ENCODE measurements around the gene TPRG1.
A peak's percentile ranks its signal among the peaks of the same experiment; 100 is the strongest.

Gene TPRG1

DNA sequence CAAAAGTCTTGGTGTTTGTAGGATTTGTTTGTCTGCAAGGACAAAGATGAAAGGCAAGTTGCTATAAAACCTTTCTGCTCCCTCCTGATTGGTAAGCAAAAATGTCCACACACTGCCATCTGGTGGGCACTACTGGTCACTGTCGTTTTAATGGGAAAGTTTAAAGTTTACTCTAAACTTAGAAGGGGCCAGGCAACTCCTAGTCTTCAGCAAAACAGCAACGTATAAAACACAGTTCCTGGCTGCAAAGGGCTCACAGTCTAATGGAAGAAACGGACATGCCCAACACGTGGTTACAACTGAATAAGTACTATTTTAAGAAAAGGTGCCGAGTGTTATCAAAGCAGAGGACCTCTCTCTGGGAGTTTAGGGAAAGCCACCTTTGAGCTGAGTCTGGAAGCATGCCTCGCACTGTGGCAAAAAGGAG, 23.7 kb upstream of the TPRG1 start:
- no peak overlapping the region for H3K27ac ChIP-seq (replicated peaks)
- peak; percentile 13 to 60 for DNase-seq (ENCODE audit: low read depth in 1 of 2, low spot score in 1 of 2)
- TF ChIP-seq POLR2AphosphoS5 (IDR thresholded peaks at IDR 0.05; ENCODE audit: low read depth) (no peak), SPI1 (IDR thresholded peaks at IDR 0.05; ENCODE audit: borderline replicate concordance, low read depth) (no peak)
- TF ChIP-seq, protein P1, sequence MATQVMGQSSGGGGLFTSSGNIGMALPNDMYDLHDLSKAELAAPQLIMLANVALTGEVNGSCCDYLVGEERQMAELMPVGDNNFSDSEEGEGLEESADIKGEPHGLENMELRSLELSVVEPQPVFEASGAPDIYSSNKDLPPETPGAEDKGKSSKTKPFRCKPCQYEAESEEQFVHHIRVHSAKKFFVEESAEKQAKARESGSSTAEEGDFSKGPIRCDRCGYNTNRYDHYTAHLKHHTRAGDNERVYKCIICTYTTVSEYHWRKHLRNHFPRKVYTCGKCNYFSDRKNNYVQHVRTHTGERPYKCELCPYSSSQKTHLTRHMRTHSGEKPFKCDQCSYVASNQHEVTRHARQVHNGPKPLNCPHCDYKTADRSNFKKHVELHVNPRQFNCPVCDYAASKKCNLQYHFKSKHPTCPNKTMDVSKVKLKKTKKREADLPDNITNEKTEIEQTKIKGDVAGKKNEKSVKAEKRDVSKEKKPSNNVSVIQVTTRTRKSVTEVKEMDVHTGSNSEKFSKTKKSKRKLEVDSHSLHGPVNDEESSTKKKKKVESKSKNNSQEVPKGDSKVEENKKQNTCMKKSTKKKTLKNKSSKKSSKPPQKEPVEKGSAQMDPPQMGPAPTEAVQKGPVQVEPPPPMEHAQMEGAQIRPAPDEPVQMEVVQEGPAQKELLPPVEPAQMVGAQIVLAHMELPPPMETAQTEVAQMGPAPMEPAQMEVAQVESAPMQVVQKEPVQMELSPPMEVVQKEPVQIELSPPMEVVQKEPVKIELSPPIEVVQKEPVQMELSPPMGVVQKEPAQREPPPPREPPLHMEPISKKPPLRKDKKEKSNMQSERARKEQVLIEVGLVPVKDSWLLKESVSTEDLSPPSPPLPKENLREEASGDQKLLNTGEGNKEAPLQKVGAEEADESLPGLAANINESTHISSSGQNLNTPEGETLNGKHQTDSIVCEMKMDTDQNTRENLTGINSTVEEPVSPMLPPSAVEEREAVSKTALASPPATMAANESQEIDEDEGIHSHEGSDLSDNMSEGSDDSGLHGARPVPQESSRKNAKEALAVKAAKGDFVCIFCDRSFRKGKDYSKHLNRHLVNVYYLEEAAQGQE (IDR thresholded peaks at IDR 0.05; ENCODE audit: insufficient replicate concordance, low read depth): no peak
- TF ChIP-seq, protein P2, sequence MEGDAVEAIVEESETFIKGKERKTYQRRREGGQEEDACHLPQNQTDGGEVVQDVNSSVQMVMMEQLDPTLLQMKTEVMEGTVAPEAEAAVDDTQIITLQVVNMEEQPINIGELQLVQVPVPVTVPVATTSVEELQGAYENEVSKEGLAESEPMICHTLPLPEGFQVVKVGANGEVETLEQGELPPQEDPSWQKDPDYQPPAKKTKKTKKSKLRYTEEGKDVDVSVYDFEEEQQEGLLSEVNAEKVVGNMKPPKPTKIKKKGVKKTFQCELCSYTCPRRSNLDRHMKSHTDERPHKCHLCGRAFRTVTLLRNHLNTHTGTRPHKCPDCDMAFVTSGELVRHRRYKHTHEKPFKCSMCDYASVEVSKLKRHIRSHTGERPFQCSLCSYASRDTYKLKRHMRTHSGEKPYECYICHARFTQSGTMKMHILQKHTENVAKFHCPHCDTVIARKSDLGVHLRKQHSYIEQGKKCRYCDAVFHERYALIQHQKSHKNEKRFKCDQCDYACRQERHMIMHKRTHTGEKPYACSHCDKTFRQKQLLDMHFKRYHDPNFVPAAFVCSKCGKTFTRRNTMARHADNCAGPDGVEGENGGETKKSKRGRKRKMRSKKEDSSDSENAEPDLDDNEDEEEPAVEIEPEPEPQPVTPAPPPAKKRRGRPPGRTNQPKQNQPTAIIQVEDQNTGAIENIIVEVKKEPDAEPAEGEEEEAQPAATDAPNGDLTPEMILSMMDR (IDR thresholded peaks at IDR 0.05; ENCODE audit: insufficient read depth, low read length): peak; percentile 68
- no peaks in the 10 kb centered on the region for H3K27me3 ChIP-seq (ENCODE audit: insufficient read depth, poor library complexity, severe bottlenecking)
- H3K4me3 ChIP-seq (replicated peaks; ENCODE audit: insufficient read depth, low read length): no peak overlapping the region

DNA sequence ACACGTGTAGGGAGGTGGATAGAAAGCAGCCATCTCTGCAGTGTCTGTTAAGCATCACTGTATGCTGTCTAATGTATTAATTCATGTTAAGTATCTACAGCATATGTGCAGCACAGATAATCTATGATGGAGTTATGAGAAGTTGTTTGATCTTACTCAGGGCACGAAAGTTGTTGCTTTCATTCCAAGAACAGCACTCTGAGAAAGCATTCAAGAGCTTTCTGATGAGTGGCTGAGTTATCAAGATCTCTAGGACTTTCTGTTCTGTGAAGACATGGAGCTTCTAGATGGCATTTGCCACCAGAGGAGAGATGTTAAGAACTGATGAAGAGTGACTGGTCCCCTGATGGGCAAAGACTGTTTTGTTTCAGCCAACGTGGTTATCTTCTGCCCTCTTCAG, 22.6 kb upstream of the TPRG1 start:
- no peak for TF ChIP-seq SPI1 (IDR thresholded peaks at IDR 0.05; ENCODE audit: borderline replicate concordance, low read depth)
- no peak for TF ChIP-seq GABPA (IDR thresholded peaks at IDR 0.05; ENCODE audit: low read depth)
- TF ChIP-seq, protein P2 (IDR thresholded peaks at IDR 0.05; ENCODE audit: insufficient read depth, low read length): no peak
- no peak for TF ChIP-seq POLR2AphosphoS5 (IDR thresholded peaks at IDR 0.05; ENCODE audit: low read depth)
- TF ChIP-seq, protein P1 (IDR thresholded peaks at IDR 0.05; ENCODE audit: insufficient replicate concordance, low read depth): no peak
- Histone ChIP-seq H3K4me3 (replicated peaks; ENCODE audit: insufficient read depth, low read length) (no peak overlapping the region), H3K27me3 (ENCODE audit: insufficient read depth, poor library complexity, severe bottlenecking) (no peaks in the 10 kb centered on the region), H3K27ac (replicated peaks) (no peak overlapping the region)
- DNase-seq (ENCODE audit: low read depth in 1 of 2, low spot score in 1 of 2): no peak

DNA sequence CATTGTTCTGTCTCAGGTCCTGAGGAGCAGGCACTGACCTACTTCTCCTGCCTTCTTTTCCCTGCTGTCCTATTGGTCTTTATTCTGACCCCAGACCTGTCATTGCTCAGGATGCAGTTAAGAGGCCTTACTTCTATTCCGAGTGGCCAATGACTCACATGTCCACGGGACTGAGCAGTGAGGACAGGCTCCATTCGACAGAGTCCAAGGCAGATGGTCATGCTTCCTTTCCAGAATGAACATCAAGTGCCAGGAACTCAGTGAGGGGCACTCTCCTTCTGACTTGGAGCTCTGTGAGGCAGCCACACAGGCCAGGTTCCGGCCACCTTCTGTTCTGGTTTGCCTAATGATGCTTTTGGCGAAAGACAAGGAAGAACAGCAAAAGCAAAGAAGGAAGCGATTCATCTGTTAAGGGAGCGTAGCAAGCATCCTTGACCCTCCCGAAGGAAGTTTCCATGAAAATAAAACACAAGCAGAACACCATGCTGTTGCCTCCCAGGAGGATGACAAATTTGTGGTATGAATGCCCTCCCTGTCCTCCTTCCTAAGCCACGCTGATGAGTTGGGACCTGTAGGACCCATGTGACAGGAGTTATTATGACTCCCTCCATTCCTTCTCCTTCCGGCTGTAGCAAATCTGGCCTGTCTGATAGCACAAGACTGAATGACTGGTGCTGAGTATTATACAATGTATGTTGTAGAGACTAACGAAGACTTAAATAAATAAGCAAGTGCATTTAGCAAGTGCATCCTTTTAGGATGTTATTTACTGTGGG, 14.4 kb upstream of the TPRG1 start:
- no peak overlapping the region for H3K4me3 ChIP-seq (replicated peaks; ENCODE audit: insufficient read depth, low read length)
- no peaks in the 10 kb centered on the region for H3K27me3 ChIP-seq (ENCODE audit: insufficient read depth, poor library complexity, severe bottlenecking)
- no peak for DNase-seq (ENCODE audit: low read depth in 1 of 2, low spot score in 1 of 2)
- no peak for TF ChIP-seq SPI1 (IDR thresholded peaks at IDR 0.05; ENCODE audit: borderline replicate concordance, low read depth)
- TF ChIP-seq, protein P2 (IDR thresholded peaks at IDR 0.05; ENCODE audit: insufficient read depth, low read length): no peak
- H3K27ac ChIP-seq (replicated peaks): no peak overlapping the region

DNA sequence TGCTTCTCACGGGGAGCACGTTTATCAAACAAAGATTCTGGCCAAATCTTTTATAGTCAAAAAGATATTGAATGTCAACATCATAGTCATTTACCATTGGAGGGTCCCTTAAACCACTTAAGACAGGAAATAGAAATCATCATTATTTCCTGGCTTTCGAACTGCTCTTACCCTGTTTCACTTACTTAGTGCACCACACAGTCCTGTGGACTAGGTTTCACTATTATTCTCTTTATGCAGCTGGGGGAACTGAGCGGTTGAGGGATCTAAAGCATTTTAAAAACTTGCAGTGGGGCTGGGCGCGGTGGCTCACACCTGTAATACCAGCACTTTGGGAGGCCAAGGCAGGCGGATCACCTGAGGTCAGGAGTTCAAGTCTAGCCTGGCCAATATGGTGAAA, 13.7 kb upstream of the TPRG1 start:
- Histone ChIP-seq H3K27me3 (ENCODE audit: insufficient read depth, poor library complexity, severe bottlenecking) (no peaks in the 10 kb centered on the region), H3K4me3 (replicated peaks; ENCODE audit: insufficient read depth, low read length) (no peak overlapping the region), H3K27ac (replicated peaks) (no peak overlapping the region)
- DNase-seq (ENCODE audit: low read depth in 1 of 2, low spot score in 1 of 2): no peak
- TF ChIP-seq, protein P2 (IDR thresholded peaks at IDR 0.05; ENCODE audit: insufficient read depth, low read length): no peak
- TF ChIP-seq SPI1 (IDR thresholded peaks at IDR 0.05; ENCODE audit: borderline replicate concordance, low read depth) (no peak), POLR2AphosphoS5 (IDR thresholded peaks at IDR 0.05; ENCODE audit: low read depth) (no peak), GABPA (IDR thresholded peaks at IDR 0.05; ENCODE audit: low read depth) (no peak)
- TF ChIP-seq, protein P1 (IDR thresholded peaks at IDR 0.05; ENCODE audit: insufficient replicate concordance, low read depth): no peak
